Stimulated activated CD4-positive, alpha-beta T cell treated with anti-CD3 and anti-CD28 coated beads, Interleukin-12 subunit alpha, Interleukin-12 subunit beta, amount 100 ng/mL, for 4 hours (primary cell): Measurements from ENCODE around the gene LRAT.

Experiments
- DNase-seq: peaks from one replicate; pipeline ENCODE4 v3.0.0-alpha.2; 2020

LRAT gene

DNA sequence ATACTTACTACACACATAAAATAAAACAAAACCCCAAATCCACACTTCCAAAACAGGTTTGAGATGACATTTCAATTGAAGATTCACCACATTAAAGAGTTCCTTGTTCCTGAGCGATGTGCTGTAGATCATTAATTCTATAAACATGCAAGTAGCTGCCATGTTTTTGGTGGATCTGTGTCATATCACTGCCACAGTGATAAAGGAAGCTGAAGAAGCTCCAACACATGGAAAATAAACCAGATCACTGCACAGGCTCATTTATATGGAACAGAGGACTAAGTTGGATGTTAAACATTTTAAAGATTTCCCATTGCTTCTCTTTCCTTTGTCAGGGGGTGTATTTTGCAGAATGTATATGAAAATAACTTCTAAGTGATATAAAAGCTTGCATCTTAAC, 34.5 kb downstream of the LRAT start:
- DNase-seq = no peak

DNA sequence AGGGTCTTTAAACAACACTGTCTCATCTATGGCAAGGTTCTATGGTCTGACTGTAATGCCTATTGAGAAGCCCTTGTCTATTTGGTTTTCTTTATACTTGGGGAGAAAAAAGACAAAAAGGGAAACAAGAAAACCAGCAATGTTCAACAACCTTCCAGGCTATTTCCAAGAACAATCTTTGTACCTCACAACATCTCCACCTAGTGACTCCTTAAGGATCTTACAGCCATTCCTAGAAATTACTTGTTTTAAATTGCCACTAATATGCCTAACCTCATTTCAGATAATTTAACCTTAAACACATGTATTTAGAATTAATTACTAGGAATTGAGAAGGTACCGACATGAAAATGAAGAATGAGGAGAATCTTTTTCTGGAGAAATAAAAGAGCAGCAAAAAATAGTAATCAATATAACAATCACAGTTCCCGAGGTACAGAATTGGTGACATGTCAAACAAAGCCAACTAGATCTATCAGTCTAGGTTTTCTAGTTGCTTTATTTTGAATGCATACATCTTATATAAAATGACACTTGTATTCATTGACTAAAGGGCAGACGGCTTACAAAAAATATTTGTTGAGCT, 35.7 kb downstream of the LRAT start:
- DNase-seq = no peak

DNA sequence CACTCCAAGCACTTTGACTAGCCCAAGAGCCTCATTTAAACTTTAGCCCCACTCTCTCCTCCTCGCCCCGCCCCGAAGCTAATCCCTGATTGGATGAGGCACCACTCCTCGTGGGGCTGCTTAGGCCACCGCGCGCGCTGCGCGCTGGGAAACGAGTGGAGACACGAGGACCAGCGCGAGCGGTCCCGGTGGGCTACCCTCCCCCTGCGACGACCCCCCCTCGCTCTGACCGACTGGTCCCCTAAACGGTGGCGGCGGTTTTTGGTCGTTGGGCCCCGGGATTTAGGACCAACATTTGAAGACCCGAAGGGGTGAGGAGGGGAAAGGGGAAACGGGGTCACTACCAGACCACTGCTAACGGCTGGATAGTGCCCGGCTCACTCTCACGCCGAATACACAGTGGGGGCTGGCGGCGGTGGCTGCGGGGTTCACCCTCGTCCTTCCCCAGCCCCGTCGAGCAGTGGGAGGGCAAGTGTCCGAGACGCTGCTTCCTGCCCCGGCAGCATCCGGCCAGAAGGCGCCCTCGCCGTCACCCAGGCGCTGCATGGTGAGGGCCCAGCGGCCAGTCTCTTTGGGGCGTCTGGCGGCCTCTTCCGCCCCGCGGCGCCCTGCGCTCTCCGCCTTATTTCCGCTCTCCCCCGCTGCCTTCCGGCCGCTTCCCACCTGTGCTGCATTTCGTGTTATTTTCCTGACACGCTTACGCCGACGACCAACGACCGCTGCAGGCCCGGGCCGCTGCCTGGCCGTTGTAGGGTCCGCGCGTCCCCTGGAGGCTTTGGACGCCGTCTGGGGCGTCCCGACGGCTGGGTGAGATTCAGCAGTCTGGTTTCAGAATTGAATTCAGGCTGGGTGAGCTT, 37.6 kb downstream of the LRAT start, which contains the start of gene RBM46:
TSS of gene RBM46 (plus strand) at position 147 of the 857 bp plus-strand sequence. CDS start 15,481 bp downstream, outside the sequence.
- DNase-seq = no peak

DNA sequence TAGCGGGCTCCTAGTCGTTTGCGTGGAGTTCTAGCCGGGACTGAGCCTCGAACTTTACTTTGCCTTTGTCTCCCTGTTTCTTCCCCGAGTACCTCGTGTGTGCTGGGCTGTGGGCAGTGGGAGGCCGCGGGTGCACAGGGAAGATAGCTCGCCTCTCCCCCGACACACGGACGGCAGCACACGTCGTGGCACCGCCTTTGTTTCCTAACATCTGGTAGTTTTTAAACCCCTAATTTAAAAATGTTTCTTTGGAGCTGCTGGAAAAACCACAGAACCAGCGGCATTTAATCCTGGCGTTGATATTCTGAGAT, 38.1 kb downstream of the LRAT start:
- no peak for DNase-seq
